Mammary epithelial cell (primary cell): ENCODE measurements around the gene DGCR8.

Experiments used
- CTCF ChIP-seq, 2 donors: IDR thresholded peaks in 1 of 2; conservative IDR thresholded peaks in 1 of 2; 2 replicates each; pipeline ENCODE4 v1.5.1; 2011 to 2012; ENCODE audit warnings: inconsistent platforms in 2 of 2, low read length in 2 of 2, mild to moderate bottlenecking in 2 of 2, control low read depth in 1 of 2, low read depth in 1 of 2; ENCODE audit not compliant: insufficient read depth in 1 of 2; ENCODE audit errors: extremely low read depth in 1 of 2
- EZH2 ChIP-seq: IDR thresholded peaks from 2 replicates; pipeline ENCODE4 v1.6.1; 2012; ENCODE audit warnings: low read length, inconsistent platforms, borderline replicate concordance

- TF ChIP-seq CTCF (conservative IDR thresholded peaks at IDR 0.05 in 1 of 2, IDR thresholded peaks at IDR 0.05 in 1 of 2; ENCODE audit: extremely low read depth in 1 of 2, insufficient read depth in 1 of 2, low read depth in 1 of 2, low read length in 2 of 2) (no peak), EZH2 (no peak)
Measured at GRCh38 chr22:20036535-20037392, 43.3 kb upstream of the DGCR8 start.
